Subcutaneous adipose tissue (tissue), 4 donors: ENCODE measurements around the gene DCDC1. TPM values are rescaled to one million over a fixed set of nuclear protein-coding genes. Genes with fewer than 3 reads are reported as not detected.

Experiments
- CTCF ChIP-seq: fragments of 450-650 bp; IDR thresholded peaks from one replicate; pipeline ENCODE4 v1.5.1; 2016; ENCODE audit warnings: low read depth, mild to moderate bottlenecking, control low read depth, antibody characterized with exemption, moderate library complexity
- total RNA-seq, 4 donors: library from RNA; depleted of rRNA; stranded (reverse); fragments of >200 nt; gene quantifications; one replicate each; pipeline ENCODE4 v1.1.0, GENCODE V29; 2016

Gene DCDC1
- total RNA-seq, 4 donors from 2014 or later, result 0.17 to 0.22 TPM; not detected in 2

- TF ChIP-seq CTCF, result no peak
Observed at GRCh38 chr11:30987819-30988218, 381.7 kb downstream of the DCDC1 start.

GRCh38 chr11:30985536-30985935 is 384.0 kb downstream of the DCDC1 start:
- TF ChIP-seq CTCF, result no peak

GRCh38 chr11:30984827-30985226 is 384.7 kb downstream of the DCDC1 start:
- TF ChIP-seq CTCF, result no peak

GRCh38 chr11:30984442-30984816 is 385.1 kb downstream of the DCDC1 start:
- no peak for TF ChIP-seq CTCF

- no peak for TF ChIP-seq CTCF
Observed at GRCh38 chr11:30983776-30984441, 385.6 kb downstream of the DCDC1 start.

- TF ChIP-seq CTCF, result no peak
Observed at GRCh38 chr11:30983143-30983542, 386.4 kb downstream of the DCDC1 start.

- TF ChIP-seq CTCF, result no peak
Observed at GRCh38 chr11:30967579-30967978, 402.0 kb downstream of the DCDC1 start.
